ENCODE data around the gene DIAPH1. TPM values are rescaled to one million over a fixed set of nuclear protein-coding genes. Genes with fewer than 3 reads are reported as not detected.

Gene DIAPH1
- total RNA-seq, 4 donors from 2014 or later, result 55.4 to 150 (median 91.4) TPM

DNA sequence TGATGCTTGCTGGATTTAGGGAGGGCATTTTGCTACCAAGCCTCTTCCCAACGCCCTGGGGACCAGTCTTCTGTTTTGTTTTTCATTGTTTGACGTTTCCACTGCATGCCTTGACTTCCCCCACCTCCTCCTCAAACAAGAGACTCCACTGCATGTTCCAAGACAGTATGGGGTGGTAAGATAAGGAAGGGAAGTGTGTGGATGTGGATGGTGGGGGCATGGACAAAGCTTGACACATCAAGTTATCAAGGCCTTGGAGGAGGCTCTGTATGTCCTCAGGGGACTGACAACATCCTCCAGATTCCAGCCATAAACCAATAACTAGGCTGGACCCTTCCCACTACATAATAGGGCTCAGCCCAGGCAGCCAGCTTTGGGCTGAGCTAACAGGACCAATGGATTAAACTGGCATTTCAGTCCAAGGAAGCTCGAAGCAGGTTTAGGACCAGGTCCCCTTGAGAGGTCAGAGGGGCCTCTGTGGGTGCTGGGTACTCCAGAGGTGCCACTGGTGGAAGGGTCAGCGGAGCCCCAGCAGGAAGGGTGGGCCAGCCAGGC is 107.0 kb downstream of the DIAPH1 start:
- peak overlapping the region; percentile 78 to 91 (median 89) for H3K27ac ChIP-seq
- H3K4me3 ChIP-seq, result no peak overlapping the region
- 63 to 70% methylated on average over 2 to 4 of the region's 4 CpGs for WGBS, 2 donors (ENCODE audit: low coverage in 1 of 2)
- TF ChIP-seq POLR2AphosphoS5 (IDR thresholded peaks at IDR 0.05) (no peak), EP300 (IDR thresholded peaks at IDR 0.05; ENCODE audit: low read depth) (no peak), POLR2A (IDR thresholded peaks at IDR 0.05) (no peak)
- TF ChIP-seq, protein P1, sequence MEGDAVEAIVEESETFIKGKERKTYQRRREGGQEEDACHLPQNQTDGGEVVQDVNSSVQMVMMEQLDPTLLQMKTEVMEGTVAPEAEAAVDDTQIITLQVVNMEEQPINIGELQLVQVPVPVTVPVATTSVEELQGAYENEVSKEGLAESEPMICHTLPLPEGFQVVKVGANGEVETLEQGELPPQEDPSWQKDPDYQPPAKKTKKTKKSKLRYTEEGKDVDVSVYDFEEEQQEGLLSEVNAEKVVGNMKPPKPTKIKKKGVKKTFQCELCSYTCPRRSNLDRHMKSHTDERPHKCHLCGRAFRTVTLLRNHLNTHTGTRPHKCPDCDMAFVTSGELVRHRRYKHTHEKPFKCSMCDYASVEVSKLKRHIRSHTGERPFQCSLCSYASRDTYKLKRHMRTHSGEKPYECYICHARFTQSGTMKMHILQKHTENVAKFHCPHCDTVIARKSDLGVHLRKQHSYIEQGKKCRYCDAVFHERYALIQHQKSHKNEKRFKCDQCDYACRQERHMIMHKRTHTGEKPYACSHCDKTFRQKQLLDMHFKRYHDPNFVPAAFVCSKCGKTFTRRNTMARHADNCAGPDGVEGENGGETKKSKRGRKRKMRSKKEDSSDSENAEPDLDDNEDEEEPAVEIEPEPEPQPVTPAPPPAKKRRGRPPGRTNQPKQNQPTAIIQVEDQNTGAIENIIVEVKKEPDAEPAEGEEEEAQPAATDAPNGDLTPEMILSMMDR (IDR thresholded peaks at IDR 0.05), result no peak
- intact Hi-C loops (cut with DNase I; ENCODE audit: low total_unique reads) (loop anchor here (5.0 kb wide), 1 partner anchor 35 kb away; the partner anchor contains the start of gene PCDHGC3), in situ Hi-C loops (cut with MboI; ENCODE audit: low pct_ligation_motif_present in 1 of 4, low pct_unique_long_range_greater_than_20kb in 1 of 4, low sequenced_read_pairs in 3 of 4) (no loop called here)
- DNase-seq, result no peak
- no peaks in the 10 kb centered on the region for H3K9me3 ChIP-seq
- H3K36me3 ChIP-seq, result peaks cover 0 to 7% (median 0%) of the 10 kb centered on the region in 4 donors
- H3K27me3 ChIP-seq, result no peaks in the 10 kb centered on the region
- H3K4me1 ChIP-seq, result peaks cover 23 to 56% (median 40%) of the 10 kb centered on the region in 4 donors

DNA sequence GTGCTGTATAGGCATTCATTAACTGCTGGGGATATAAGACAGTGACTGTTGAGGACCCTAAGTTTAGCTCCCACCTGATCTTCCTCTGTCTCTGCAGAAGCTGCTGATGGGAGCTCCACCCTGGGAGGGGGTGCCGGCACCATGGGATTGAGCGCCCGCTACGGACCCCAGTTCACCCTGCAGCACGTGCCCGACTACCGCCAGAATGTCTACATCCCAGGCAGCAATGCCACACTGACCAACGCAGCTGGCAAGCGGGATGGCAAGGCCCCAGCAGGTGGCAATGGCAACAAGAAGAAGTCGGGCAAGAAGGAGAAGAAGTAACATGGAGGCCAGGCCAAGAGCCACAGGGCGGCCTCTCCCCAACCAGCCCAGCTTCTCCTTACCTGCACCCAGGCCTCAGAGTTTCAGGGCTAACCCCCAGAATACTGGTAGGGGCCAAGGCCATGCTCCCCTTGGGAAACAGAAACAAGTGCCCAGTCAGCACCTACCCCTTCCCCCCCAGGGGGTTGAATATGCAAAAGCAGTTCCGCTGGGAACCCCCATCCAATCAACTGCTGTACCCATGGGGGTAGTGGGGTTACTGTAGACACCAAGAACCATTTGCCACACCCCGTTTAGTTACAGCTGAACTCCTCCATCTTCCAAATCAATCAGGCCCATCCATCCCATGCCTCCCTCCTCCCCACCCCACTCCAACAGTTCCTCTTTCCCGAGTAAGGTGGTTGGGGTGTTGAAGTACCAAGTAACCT is 107.8 kb downstream of the DIAPH1 start:
- in situ Hi-C loops (cut with MboI; ENCODE audit: low pct_ligation_motif_present in 1 of 4, low pct_unique_long_range_greater_than_20kb in 1 of 4, low sequenced_read_pairs in 3 of 4) (no loop called here), intact Hi-C loops (cut with DNase I; ENCODE audit: low total_unique reads) (loop anchor here (5.0 kb wide), 1 partner anchor 34 kb away; the partner anchor contains the start of gene PCDHGC3)
- peaks cover 0 to 1% (median 0%) of the 10 kb centered on the region in 4 donors for H3K36me3 ChIP-seq
- H3K27ac ChIP-seq, result peak overlapping the region in 1 of 4 donors; percentile 90
- H3K4me3 ChIP-seq, result no peak overlapping the region
- no peaks in the 10 kb centered on the region for H3K9me3 ChIP-seq
- TF ChIP-seq POLR2AphosphoS5 (IDR thresholded peaks at IDR 0.05) (no peak), EP300 (IDR thresholded peaks at IDR 0.05; ENCODE audit: low read depth) (no peak), POLR2A (IDR thresholded peaks at IDR 0.05) (no peak)
- TF ChIP-seq, protein P1 (IDR thresholded peaks at IDR 0.05), result no peak
- no peaks in the 10 kb centered on the region for H3K27me3 ChIP-seq
- no peak for DNase-seq
- H3K4me1 ChIP-seq, result peaks cover 23 to 56% (median 43%) of the 10 kb centered on the region in 4 donors
- WGBS, 2 donors (ENCODE audit: low coverage in 1 of 2), result 89 to 100% methylated on average over 1 to 14 of the region's 14 CpGs

DNA sequence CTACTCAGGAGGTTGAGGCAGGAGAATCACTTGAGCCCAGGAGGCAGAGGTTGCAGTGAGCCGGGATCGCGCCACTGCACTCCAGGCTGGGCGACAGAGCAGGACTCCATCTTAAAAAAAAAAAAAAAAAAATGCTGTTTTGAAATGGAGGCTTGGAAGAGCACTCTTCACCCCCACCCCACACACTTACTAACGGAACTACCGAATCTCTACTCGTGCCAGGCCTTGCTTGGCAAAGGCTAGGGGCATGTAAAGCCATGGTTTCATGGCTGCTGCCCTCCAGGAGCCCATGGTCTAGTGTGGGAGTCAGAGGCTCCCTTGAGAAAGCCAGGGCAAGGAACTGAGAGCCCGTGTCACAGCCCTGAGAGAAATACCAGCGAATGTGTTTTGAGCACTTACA is 108.6 kb downstream of the DIAPH1 start:
- Histone ChIP-seq H3K27me3 (no peaks in the 10 kb centered on the region), H3K4me1 (peaks cover 21 to 55% (median 41%) of the 10 kb centered on the region in 4 donors), H3K36me3 (no peaks in the 10 kb centered on the region), H3K27ac (peak overlapping the region in 3 of 4 donors; percentile 83 to 84 (median 83)), H3K4me3 (no peak overlapping the region), H3K9me3 (no peaks in the 10 kb centered on the region)
- TF ChIP-seq EP300 (IDR thresholded peaks at IDR 0.05; ENCODE audit: low read depth) (no peak), POLR2A (IDR thresholded peaks at IDR 0.05) (no peak), POLR2AphosphoS5 (IDR thresholded peaks at IDR 0.05) (no peak)
- TF ChIP-seq, protein P1 (IDR thresholded peaks at IDR 0.05), result no peak
- intact Hi-C loops (cut with DNase I; ENCODE audit: low total_unique reads) (loop anchor here (5.0 kb wide), 1 partner anchor 33 kb away; the partner anchor contains the start of gene PCDHGC3), in situ Hi-C loops (cut with MboI; ENCODE audit: low pct_ligation_motif_present in 1 of 4, low pct_unique_long_range_greater_than_20kb in 1 of 4, low sequenced_read_pairs in 3 of 4) (no loop called here)
- no peak for DNase-seq
- 93% methylated on average over 9 of the region's 9 CpGs; no CpG with 5 or more reads in 1 of the 2 donors for whole genome bisulfite sequencing, 2 donors (ENCODE audit: low coverage in 1 of 2)

Data from transverse colon (tissue), 4 donors.